OCI-LY7 (cell line): Measurements from ENCODE around the gene OR2T2. TPM values are rescaled to one million over a fixed set of nuclear protein-coding genes. Genes with fewer than 3 reads are reported as not detected.
"Not testable (repeated sequence)": the region's sequence is repeated elsewhere in the genome, so short reads cannot be mapped to it uniquely, and the experiment has no call there.

Source experiments
- BruUV-seq: library from RNA; stranded (reverse); fragments of 400-500 nt; replicated peaks from 2 replicates; lab custom pipeline; 2021; lab: Mats Ljungman, UMichigan
- CTCF ChIA-PET: fragments of 300-600 bp; sonication (Branson Sonifier 250); formaldehyde crosslinking; loops from one replicate; lab custom pipeline; 2022; ENCODE audit warnings: antibody characterized with exemption; ENCODE audit not compliant: unreplicated experiment; lab: Charles Lee
- POLR2A ChIA-PET: fragments of 300-600 bp; sonication (Branson Sonifier 250); formaldehyde crosslinking; loops from one replicate; lab custom pipeline; 2022; ENCODE audit warnings: antibody characterized with exemption; lab: Charles Lee
- DNase-seq: peaks from one replicate; pipeline ENCODE4 v3.0.0-alpha.2; 2015; ENCODE audit warnings: low spot score
- H2AFZ ChIP-seq: fragments of 200-600 bp; sonication (generic), shearing (Covaris generic); 2 replicates; pipeline ENCODE4 v1.6.1; 2014; ENCODE audit warnings: mild to moderate bottlenecking, antibody characterized with exemption, low read length, moderate library complexity
- H3K27ac ChIP-seq: fragments of 200-600 bp; sonication (generic); 2 replicates; pipeline ENCODE4 v1.5.1; 2014; ENCODE audit warnings: mixed run types, low read depth, mild to moderate bottlenecking, moderate library complexity, low read length, inconsistent platforms; ENCODE audit not compliant: poor library complexity, severe bottlenecking
- H3K36me3 ChIP-seq: fragments of 200-600 bp; sonication (generic); 2 replicates; pipeline ENCODE4 v1.6.1; 2014; ENCODE audit warnings: mild to moderate bottlenecking, antibody characterized with exemption, low read length, moderate library complexity, mixed read lengths; ENCODE audit not compliant: insufficient read depth
- H3K4me1 ChIP-seq: fragments of 200-600 bp; sonication (generic); 2 replicates; pipeline ENCODE4 v1.5.1; 2014; ENCODE audit warnings: mild to moderate bottlenecking, low read length; ENCODE audit not compliant: insufficient read depth, poor library complexity, severe bottlenecking
- H3K4me2 ChIP-seq: fragments of 200-600 bp; sonication (generic); 2 replicates; pipeline ENCODE4 v1.6.1; 2014; ENCODE audit warnings: mild to moderate bottlenecking, low read length
- H3K4me3 ChIP-seq: fragments of 200-600 bp; sonication (generic); 2 replicates; pipeline ENCODE4 v1.5.1; 2014; ENCODE audit warnings: mild to moderate bottlenecking, low read depth, low read length; ENCODE audit not compliant: poor library complexity, severe bottlenecking
- H3K79me2 ChIP-seq: fragments of 200-600 bp; sonication (generic); 2 replicates; pipeline ENCODE4 v1.6.1; 2016; ENCODE audit warnings: low read depth, mild to moderate bottlenecking, low read length, moderate library complexity, mixed read lengths; ENCODE audit not compliant: insufficient read depth
- H3K9me2 ChIP-seq: fragments of 200-600 bp; sonication (generic); 2 replicates; pipeline ENCODE4 v1.6.1; 2016; ENCODE audit warnings: mild to moderate bottlenecking, low read length, mixed read lengths; ENCODE audit not compliant: insufficient read depth
- H3K9me3 ChIP-seq: fragments of 200-600 bp; sonication (generic); 2 replicates; pipeline ENCODE4 v1.6.1; 2014; ENCODE audit warnings: mild to moderate bottlenecking, mixed run types, low read length, mixed read lengths
- H4K20me1 ChIP-seq: fragments of 200-600 bp; sonication (generic); 2 replicates; pipeline ENCODE4 v1.6.1; 2014; ENCODE audit warnings: mild to moderate bottlenecking, antibody characterized with exemption, low read length, moderate library complexity, mixed read lengths; ENCODE audit not compliant: insufficient read depth
- intact Hi-C: fragments of 100-400 bp; cut with micrococcal nuclease; formaldehyde crosslinking; loops from one replicate; pipeline ENCODE4 v1.10.0; 2022; ENCODE audit not compliant: unreplicated experiment
- total RNA-seq, 2 experiments: library from RNA; depleted of rRNA in 1 of 2; stranded (reverse); fragments of >200 nt in 1 of 2; shearing (Covaris generic) in 1 of 2; gene quantifications; 2 replicates each; pipeline ENCODE4 v1.2.3, GENCODE V29; 2014 to 2022

OR2T2 gene
- total RNA-seq, 2 experiments from 2014 or later: not detected

GRCh38 chr1:248433811-248434415 is 11.5 kb upstream of the OR2T2 start:
- POLR2A ChIA-PET, H4K20me1 ChIP-seq, H2AFZ ChIP-seq, H3K36me3 ChIP-seq, H3K79me2 ChIP-seq, H3K9me3 ChIP-seq, H3K4me2 ChIP-seq, H3K27ac ChIP-seq, DNase-seq, H3K4me3 ChIP-seq, BruUV-seq, intact Hi-C loops, H3K9me2 ChIP-seq, CTCF ChIA-PET, H3K4me1 ChIP-seq: not testable (repeated sequence)

- H2AFZ ChIP-seq, H3K36me3 ChIP-seq, H3K4me3 ChIP-seq, H4K20me1 ChIP-seq, BruUV-seq, H3K27ac ChIP-seq, POLR2A ChIA-PET, CTCF ChIA-PET, H3K9me2 ChIP-seq, DNase-seq, intact Hi-C loops, H3K79me2 ChIP-seq, H3K4me1 ChIP-seq, H3K9me3 ChIP-seq, H3K4me2 ChIP-seq: not testable (repeated sequence)
Observed at GRCh38 chr1:248434913-248435312, 10.5 kb upstream of the OR2T2 start.

- DNase-seq, H3K9me3 ChIP-seq, H3K4me1 ChIP-seq, H3K36me3 ChIP-seq, H3K4me3 ChIP-seq, BruUV-seq, H3K79me2 ChIP-seq, H4K20me1 ChIP-seq, H3K9me2 ChIP-seq, POLR2A ChIA-PET, H2AFZ ChIP-seq, H3K27ac ChIP-seq, intact Hi-C loops, H3K4me2 ChIP-seq, CTCF ChIA-PET: not testable (repeated sequence)
Observed at GRCh38 chr1:248436303-248436702, 9.1 kb upstream of the OR2T2 start.

- CTCF ChIA-PET, H3K4me2 ChIP-seq, DNase-seq, H3K27ac ChIP-seq, H3K9me2 ChIP-seq, H3K4me1 ChIP-seq, H4K20me1 ChIP-seq, H3K79me2 ChIP-seq, POLR2A ChIA-PET, H3K4me3 ChIP-seq, intact Hi-C loops, H2AFZ ChIP-seq, BruUV-seq, H3K36me3 ChIP-seq, H3K9me3 ChIP-seq: not testable (repeated sequence)
Observed at GRCh38 chr1:248438668-248439067, 6.8 kb upstream of the OR2T2 start.

GRCh38 chr1:248439283-248439682 is 6.2 kb upstream of the OR2T2 start:
- H2AFZ ChIP-seq, H3K36me3 ChIP-seq, H3K4me3 ChIP-seq, H3K4me1 ChIP-seq, DNase-seq, H4K20me1 ChIP-seq, BruUV-seq, intact Hi-C loops, H3K4me2 ChIP-seq, H3K9me2 ChIP-seq, CTCF ChIA-PET, POLR2A ChIA-PET, H3K9me3 ChIP-seq, H3K79me2 ChIP-seq, H3K27ac ChIP-seq: not testable (repeated sequence)

- H3K9me3 ChIP-seq, DNase-seq, H3K4me2 ChIP-seq, H3K36me3 ChIP-seq, H4K20me1 ChIP-seq, H3K4me3 ChIP-seq, H2AFZ ChIP-seq, H3K27ac ChIP-seq, CTCF ChIA-PET, POLR2A ChIA-PET, H3K79me2 ChIP-seq, H3K4me1 ChIP-seq, H3K9me2 ChIP-seq, BruUV-seq, intact Hi-C loops: not testable (repeated sequence)
Observed at GRCh38 chr1:248442500-248443277, 2.7 kb upstream of the OR2T2 start.
